ENCODE results near the gene CEACAM16.
"Not testable (repeated sequence)": the region's sequence is repeated elsewhere in the genome, so short reads cannot be mapped to it uniquely, and the experiment has no call there.

The CEACAM16 gene, protein sequence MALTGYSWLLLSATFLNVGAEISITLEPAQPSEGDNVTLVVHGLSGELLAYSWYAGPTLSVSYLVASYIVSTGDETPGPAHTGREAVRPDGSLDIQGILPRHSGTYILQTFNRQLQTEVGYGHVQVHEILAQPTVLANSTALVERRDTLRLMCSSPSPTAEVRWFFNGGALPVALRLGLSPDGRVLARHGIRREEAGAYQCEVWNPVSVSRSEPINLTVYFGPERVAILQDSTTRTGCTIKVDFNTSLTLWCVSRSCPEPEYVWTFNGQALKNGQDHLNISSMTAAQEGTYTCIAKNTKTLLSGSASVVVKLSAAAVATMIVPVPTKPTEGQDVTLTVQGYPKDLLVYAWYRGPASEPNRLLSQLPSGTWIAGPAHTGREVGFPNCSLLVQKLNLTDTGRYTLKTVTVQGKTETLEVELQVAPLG

DNA sequence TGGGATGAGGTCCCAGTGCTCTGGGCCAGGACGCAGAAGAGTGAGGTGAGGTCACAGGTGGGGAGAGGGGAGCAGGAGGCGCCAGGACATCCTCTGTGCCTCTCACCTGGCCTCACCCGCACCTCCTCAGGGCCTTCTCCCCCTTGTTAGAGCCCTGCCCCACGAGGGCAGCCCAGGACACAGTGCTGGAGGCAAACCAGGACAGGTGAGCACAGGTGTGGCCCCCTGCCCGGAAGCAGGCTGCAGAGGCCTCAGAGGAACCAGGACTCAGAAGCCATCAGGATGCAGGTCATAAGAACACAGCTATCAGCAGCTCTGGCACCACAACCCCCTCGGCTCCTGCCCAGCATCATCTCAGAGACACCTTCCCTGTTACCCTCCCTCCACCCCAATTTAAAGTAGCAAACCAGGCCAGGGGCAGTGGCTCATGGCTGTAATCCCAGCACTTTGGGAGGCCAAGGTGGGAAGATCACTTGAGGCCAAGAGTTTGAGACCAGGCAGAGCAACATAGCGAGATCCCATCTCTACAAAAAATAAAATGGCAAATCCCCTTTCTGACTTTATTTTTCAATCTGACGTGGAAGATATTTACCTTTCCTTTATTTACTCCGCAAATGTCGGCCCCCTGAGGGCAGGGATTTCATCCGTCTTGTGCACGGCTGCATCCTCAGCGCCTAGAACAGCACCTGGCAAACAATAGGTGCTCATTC, at the start of gene CEACAM16:
Gene CEACAM16, plus strand, starts transcription at position 660 of the 710 bp plus-strand sequence. CDS start 2,306 bp downstream, outside the sequence.
- DNase-seq: no peak

DNA sequence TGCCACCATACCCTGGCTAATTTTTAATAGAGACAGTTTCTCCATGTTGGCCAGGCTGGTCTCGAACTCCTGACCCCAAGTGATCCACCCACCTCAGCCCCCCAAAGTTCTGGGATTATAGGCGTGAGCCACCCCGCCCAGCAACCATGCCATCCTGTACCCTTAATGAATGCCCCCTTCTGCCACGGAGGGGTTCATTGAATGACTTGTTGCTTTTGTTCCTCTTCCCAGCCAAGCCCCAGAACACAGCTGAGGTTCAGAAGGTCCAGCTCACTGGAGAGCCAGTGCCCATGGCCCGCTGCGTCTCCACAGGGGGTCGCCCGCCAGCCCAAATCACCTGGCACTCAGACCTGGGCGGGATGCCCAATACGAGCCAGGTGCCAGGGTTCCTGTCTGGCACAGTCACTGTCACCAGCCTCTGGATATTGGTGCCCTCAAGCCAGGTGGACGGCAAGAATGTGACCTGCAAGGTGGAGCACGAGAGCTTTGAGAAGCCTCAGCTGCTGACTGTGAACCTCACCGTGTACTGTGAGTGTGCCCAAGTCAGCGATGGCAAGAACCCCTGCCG, 49.3 kb upstream of the CEACAM16 start:
- no peak for DNase-seq

DNA sequence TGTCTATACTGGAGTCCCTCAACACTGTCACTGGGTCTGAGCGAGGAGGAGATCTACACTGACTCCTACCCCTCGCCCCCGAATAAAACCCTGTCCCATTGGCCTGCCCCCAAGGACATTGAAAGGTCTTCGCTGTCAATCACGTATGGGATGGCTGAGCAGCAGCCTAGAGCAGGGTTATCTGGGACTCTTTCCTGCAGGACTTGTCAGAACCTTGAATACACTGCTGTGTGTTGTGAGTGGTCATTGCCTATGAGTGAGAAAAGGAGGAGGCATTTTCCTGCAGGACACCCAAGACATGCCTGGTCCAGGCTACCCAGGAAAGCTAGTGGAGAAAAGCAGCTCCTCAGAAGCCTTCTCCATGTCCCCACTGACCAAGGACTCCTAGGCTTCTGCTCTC, 45.6 kb upstream of the CEACAM16 start:
- no peak for DNase-seq

DNA sequence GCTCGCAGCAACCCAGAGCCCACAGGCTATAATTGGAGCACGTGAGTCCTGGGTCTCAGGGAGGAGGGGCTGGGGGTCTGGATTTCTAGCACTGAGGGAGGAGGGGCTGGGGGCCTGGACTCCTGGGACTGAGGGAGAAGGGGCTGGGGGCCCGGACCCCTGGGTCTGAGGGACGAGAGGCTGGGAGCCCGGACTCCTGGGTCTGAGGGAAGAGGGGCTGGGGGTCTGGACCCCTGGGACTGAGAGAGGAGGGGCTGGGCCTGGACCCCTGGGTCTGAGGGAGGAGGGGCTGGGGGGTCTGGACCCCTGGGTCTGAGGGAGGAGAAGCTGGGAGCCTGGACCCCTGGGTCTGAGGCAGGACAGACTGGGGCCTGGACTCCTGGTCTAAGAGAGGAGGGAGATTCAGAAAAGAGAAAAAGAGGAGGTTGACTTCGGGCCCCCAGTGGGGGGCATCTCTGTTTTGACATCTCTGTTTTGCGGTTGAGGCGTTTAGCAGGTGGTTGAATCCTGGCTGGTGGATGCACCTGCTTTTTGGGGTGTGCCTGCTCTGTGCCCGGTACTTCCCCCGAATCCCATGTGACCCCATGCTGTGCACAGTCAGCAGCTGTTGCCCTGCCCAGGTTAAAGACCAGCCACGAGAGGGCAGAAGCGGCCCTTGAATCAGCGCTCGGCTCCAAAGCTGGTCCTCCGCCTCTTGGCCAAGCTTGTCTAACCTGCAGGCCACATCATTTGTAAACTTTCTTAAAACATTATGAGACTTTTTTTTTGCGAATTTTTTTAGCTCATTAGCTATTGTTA, 44.8 kb upstream of the CEACAM16 start:
- DNase-seq: peak; percentile 48

DNA sequence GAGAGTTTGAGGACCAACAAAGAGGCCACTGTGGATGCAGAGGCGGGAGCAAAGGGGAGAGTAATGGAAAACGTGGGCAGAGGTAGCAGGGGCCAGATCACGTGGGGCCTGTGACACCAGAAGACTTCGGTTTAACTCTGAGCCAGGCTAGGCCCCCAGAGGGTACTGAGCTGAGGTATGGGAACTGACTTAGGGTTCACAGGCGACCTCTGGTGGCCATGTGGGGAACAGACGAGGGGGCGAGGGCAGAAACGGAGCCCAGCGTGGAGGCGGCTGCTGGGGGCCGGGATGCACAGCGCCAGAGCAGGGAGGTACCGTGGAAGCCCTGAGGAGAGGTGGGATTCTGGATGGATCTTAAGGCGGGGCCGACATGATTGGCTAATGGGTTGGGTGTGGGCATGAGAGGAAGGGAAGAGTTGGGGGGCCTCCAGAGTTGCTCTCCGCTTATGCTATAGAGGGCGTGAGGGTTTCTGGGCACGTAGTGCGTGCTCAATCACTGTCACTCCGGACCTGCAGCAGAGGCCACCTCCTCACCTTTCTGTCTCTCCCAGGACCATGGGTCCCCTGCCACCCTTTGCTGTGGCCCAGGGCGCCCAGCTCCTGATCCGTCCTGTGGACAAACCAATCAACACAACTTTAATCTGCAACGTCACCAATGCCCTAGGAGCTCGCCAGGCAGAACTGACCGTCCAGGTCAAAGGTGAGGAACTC, 41.6 kb upstream of the CEACAM16 start:
- DNase-seq: no peak

DNA sequence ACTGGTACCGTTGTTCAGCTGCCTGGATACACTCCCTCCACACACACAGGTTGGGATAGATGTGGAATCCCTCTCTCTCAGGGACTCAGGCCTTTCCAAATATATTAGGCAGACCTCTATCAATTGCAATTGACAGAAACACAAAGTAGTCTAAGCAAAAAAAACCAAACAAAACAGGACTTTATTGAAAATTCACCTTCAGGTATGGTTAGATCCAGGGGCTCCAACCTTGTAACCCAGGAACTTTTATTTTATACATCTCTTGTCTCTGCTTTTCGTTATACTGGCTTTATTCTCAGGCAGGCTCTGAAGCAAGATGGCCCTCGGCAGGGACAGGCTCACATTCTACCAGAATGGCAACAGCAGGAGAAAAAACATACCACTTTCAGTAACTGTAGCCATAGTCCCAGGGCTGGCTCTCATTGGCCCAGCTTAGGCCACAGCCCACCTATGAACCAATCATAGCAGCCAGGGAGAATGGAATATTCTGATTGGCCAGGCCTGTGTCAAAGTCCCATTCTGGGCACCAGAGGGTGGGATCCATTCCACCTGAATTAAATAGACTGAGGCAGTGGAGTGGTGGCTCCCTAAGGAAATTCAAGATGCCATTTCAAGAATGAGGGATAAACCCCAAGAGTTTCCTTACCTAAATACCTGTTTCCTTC, 40.8 kb upstream of the CEACAM16 start:
- no peak for DNase-seq

DNA sequence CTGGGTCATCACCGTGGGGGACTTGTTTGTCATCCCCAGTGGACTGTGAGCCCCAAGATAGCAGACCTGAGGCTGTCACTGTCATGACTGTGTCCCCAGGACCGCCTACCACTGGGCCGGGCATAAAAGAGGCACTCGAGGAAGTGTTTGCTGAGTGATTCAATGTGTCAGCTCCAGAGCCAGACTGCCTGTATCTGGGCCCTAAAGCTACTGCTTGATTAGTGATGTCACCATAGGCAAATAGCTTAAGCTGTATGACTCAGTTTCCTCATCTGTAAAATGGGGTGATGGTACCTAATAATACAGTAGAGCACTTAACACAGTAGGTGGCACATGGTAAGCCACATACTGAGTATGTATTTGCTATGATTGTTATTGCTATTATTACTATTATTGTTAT, 38.9 kb upstream of the CEACAM16 start:
- no peak for DNase-seq

DNA sequence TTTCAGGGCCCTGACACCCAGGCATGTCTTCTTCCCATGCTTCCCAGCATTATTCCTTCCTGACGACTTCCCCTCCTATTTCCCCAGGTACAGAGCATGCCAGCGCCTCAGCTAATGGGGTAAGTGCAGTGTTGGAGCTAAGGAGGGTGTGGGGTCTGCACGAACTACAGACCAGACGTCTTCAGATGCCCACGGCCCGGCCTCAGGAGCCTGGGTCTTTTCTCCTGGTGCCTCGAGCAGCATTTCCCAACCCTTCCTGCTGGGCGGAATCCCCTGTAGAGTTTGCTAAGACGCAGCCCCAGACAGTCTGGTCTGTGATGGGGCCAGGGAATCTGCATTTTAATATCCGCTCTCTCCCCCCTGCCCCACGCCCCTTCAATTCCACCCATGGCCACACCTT, 37.7 kb upstream of the CEACAM16 start:
- DNase-seq: no peak

DNA sequence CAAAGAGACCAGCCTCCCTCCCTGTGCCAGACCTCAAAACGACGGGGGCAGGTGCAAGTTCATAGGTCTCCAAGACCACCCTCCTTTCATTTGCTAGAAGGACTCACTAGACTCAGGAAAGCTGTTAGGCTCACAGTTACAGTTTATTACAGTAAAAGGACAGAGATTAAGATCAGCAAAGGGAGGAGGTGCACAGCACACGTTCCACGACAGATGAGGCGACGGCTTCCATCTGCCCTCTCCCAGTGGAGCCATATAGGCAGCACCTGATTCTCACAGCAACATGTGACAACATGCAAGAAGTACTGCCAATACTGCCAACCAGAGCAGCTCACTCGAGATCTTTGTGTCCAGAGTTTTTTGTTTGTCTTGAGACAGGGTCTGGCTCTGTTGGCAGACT, 37.0 kb upstream of the CEACAM16 start:
- DNase-seq: no peak

DNA sequence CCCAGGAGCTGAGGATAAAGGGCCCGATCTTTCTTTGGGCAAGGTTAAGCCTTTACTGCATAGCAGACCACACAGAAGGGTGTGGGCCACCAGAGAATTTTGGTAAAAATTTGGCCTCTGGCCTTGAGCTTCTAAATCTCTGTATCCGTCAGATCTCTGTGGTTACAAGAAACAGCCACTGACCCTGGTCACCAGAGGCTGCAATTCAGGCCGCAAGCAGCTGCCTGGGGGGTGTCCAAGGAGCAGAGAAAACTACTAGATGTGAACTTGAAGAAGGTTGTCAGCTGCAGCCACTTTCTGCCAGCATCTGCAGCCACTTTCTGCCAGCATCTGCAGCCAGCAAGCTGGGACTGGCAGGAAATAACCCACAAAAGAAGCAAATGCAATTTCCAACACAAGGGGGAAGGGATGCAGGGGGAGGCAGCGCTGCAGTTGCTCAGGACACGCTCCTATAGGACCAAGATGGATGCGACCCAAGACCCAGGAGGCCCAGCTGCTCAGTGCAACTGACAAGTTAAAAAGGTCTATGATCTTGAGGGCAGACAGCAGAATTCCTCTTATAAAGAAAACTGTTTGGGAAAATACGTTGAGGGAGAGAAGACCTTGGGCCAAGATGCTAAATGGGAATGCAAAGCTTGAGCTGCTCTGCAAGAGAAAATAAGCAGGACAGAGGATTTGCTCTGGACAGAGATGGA, 36.1 kb upstream of the CEACAM16 start:
- DNase-seq: no peak

DNA sequence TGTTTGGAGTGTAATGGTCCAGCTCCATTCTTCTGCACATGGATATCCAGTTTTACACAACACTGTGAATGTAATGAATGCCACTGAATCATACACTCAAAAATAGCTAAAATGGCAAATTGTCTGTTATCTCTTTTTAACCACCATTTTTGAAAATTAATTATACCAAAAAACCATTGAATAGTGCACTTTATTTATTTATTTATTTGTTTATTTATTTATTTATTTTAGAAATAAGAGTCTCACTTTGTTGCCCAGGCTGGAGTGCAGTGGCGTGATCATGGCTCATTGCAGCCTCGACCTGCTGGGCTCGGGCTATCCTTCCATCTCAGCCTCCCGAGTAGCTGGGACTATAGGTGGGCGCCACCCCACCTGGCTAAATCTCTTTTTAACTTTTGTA, 35.0 kb upstream of the CEACAM16 start:
- no peak for DNase-seq

DNA sequence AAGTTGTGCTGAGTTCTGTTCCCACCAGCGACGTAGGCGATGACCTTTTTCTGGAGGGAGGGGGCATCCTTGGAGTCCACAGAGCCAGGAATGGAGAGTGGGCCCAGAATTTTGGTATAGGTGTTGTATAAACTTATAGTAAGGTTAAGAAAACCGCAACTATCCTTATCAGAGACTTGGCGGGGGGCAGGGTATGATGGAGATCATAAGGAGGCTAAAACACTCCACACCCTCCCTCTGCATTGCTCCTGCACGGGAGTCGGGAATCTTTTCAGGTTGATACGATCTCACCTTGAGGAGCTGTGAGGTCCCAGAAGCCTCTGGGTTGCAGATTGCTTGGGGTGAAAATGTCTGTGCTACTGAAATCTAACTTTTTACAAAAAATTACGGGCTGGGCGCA, 34.0 kb upstream of the CEACAM16 start:
- no peak for DNase-seq

DNA sequence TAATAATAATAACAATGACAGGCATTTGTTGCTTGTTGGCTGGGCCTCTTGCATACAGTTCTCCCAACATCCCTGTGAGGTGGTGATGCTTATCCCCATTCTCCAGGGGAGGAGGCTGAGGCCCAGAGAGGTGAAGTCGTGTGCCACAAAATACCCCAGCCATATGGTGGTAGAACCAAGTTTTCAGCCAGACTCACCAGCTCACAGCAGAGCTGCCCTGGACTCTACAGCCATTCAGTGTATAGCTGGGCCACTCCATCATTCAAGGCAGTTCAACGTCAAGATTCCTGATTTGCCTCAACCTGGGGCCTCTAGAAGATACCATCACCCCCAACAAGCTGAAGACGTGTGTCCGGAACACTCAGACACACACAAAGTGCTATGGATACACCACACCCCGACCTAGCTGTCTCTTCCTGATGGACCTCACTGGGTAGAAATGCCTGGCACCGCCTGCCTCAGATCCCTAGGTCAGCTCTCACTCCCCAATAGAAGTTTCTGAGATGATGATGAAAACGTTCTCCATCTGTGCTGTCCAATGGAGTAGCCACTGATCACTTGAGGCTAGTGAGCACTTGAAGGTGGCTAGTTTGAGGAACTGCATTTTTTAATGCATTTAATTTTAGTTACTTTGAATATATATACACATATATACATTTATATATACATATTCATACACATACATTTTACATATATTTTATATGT, 31.9 kb upstream of the CEACAM16 start:
- DNase-seq: no peak

DNA sequence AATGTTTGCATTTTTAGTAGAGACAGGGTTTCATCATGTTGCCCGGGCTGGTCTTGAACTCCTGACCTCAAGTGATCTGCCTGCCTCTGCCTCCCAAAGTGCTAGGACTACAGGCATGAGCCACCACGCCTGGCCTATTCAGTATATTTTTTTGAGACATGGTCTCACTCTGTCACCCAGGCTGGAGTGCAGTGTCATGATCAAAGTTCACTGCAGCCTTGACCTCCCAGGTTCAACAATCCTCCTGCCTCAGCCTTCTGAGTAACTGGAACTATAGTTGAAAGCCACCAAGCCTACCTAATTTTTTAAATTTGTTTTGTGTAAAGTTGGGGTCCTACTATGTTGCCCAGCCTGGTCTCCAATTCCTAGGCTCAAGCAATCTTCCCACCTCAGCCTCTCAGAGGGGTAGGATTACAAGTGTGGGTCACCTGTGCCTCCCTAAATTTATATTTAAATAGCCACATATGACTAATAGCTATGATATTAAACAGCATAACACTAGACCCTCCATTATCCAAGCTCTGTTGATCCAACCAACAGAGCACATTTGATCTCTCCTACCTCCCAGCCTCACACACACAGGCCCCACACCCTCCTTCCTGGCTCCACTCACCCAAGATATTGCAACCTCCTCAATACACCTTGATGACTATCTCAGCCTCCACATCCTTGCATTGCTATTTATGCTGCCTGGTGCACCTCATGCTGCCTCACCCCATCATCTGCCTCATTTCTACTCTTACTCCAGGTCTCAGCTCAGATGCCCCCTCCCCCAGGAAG, 29.8 kb upstream of the CEACAM16 start:
- no peak for DNase-seq

DNA sequence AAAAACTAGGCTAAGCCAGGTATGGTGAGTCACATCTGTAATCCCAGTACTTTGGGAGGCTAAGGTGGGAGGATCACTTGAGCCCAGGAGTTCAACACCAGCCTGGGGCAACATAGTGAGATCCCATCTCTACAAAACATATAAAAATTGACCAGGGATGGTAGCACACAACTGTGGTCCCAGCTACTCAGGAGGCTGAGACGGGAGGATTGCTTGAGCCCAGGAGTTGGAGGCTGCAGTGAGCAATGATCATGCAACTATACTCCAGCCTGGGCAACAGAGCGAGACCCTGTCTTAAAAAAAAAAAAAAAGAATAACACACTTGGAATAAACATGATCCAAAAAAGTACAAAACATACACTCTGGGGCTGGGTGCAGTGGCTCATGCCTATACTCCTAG, 28.9 kb upstream of the CEACAM16 start:
- DNase-seq: not testable (repeated sequence)

DNA sequence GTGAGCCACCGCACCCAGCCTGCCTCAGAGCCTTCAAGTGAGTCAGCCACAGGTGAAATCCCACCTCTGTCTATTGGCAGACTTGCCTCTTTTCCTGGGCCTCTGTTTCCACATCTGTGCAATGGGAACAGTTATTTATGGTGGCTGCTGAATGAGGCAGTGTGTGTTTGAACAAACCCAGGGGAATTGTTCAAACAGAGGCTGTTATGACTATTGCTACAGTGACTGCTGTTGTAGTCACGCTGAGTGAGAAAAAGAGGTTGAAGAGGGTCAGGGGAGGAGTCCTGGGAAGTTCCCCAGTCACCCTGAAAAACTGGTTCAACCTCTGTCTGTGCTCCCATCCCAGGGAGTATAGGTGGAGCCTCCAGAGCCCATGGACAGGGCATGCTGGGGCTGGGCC, 27.6 kb upstream of the CEACAM16 start, which contains the start of gene CEACAM19:
Gene CEACAM19, plus strand, starts transcription at position 83 of the 400 bp plus-strand sequence. CDS start 450 bp downstream, outside the sequence.
- no peak for DNase-seq

DNA sequence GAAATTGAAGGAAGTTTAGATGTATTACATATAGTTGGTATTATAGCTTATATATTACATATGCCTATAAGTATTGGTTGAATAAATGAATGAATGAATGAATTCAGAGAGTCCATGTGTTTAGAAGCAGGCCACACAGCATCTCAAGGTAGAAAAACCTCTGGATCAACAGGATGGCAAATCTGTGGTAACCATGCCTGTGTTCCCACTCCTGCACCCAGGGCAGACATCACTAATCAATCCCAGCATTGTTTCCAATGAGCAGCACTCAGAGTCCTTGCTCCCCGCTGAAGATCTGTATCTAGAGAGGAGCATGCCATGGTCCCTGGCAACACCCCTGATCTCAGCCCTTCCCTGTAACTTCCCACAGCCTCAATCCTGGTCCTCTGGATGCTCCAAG, 26.7 kb upstream of the CEACAM16 start:
- no peak for DNase-seq

DNA sequence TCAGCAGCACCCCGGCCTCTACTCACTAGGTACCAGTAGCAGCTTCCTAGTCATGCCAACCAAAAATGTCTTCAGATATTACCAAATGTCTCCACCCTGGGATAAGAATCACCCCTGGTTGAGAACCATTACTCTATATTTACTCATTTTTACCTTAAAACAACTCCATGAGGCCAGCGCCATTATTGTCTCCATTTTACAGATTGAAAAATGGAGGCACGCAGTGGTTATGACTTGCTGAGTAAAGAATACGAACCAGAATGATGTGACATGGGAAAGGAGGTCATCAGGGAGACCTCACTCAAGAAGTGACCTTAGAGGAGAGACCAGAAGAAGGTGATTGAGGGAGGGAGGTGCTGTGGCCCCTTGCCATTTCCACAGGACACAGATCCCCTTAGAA, 25.4 kb upstream of the CEACAM16 start:
- DNase-seq: no peak

DNA sequence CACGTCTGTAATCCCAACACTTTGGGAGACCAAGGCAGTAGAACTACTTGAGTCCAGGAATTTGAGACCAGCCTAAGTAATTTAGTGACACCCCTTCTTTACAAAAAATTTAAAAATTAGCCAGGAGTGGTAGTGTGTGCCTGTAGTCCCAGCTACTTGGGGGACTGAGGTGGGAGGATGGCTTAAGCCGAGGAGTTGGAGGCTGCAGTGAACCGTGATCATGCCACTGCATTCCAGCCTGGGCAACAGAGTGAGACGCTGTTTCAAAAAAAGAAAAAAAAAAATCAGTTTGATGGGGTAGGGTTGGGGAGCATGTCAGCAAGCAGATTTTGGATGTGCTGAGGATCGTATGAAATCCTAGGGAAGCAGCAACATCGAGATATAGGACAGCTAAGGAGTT, 23.4 kb upstream of the CEACAM16 start:
- DNase-seq: no peak

Measured in NCI-H226 (cell line).